RWPE2 (cell line): ENCODE data around the gene ADAMTSL1.
A peak's percentile ranks its signal among the peaks of the same experiment; 100 is the strongest.

ENCODE experiments used
- ATAC-seq: fragments of 200-7000 bp; cut with Tn5 transposase; 3 replicates; pipeline ENCODE4 v1.9.1; 2021; ENCODE audit warnings: low read depth
- DNase-seq: peaks from one replicate; pipeline ENCODE4 v3.0.0-alpha.2; 2020; ENCODE audit warnings: low spot score
- H3K27ac ChIP-seq: fragments of 450-650 bp; 2 replicates; pipeline ENCODE4 v1.5.1; 2017; ENCODE audit warnings: mild to moderate bottlenecking; ENCODE audit not compliant: poor library complexity, severe bottlenecking
- H3K27me3 ChIP-seq: fragments of 250-450 bp; sonication (Bioruptor Pico); 2 replicates; pipeline ENCODE4 v1.5.1; 2021; ENCODE audit warnings: mild to moderate bottlenecking, moderate library complexity; ENCODE audit not compliant: insufficient read depth, poor library complexity, severe bottlenecking
- H3K36me3 ChIP-seq: fragments of 250-450 bp; sonication (Bioruptor Pico); 2 replicates; pipeline ENCODE4 v1.5.1; 2020; ENCODE audit warnings: low read depth, mild to moderate bottlenecking, moderate library complexity
- H3K4me1 ChIP-seq: fragments of 250-450 bp; sonication (Bioruptor Pico); 2 replicates; pipeline ENCODE4 v1.5.1; 2021; ENCODE audit warnings: mild to moderate bottlenecking, moderate library complexity; ENCODE audit not compliant: insufficient read depth, poor library complexity, severe bottlenecking
- H3K4me3 ChIP-seq: fragments of 250-450 bp; sonication (Bioruptor Pico); 2 replicates; pipeline ENCODE4 v1.5.1; 2021; ENCODE audit warnings: mild to moderate bottlenecking, moderate library complexity; ENCODE audit not compliant: severe bottlenecking
- H3K9me3 ChIP-seq: fragments of 250-450 bp; sonication (Bioruptor Pico); 2 replicates; pipeline ENCODE4 v1.5.1; 2021; ENCODE audit warnings: mild to moderate bottlenecking, moderate library complexity; ENCODE audit not compliant: severe bottlenecking
- CTCF ChIP-seq: fragments of 450-650 bp; IDR thresholded peaks from one replicate; pipeline ENCODE4 v1.5.1; 2017; ENCODE audit warnings: mild to moderate bottlenecking, moderate library complexity; ENCODE audit not compliant: poor library complexity, severe bottlenecking

Gene ADAMTSL1

GRCh38 chr9:18626046-18626698, 152.2 kb downstream of the ADAMTSL1 start:
- H3K27me3 ChIP-seq, result no peaks in the 10 kb centered on the region
- no peaks in the 10 kb centered on the region for H3K4me1 ChIP-seq
- no peak overlapping the region for H3K4me3 ChIP-seq
- no peak for DNase-seq
- H3K27ac ChIP-seq, result no peak overlapping the region
- TF ChIP-seq CTCF, result peak; percentile 84
- H3K36me3 ChIP-seq, result no peaks in the 10 kb centered on the region
- peak; percentile 41; the same call in 2 of the 3 replicates for ATAC-seq
- H3K9me3 ChIP-seq, result no peaks in the 10 kb centered on the region

- Histone ChIP-seq H3K4me3 (no peak overlapping the region), H3K27me3 (no peaks in the 10 kb centered on the region), H3K9me3 (no peaks in the 10 kb centered on the region), H3K4me1 (peaks cover 10% of the 10 kb centered on the region), H3K27ac (no peak overlapping the region), H3K36me3 (no peaks in the 10 kb centered on the region)
- DNase-seq (no peak), ATAC-seq (no peak)
- no peak for TF ChIP-seq CTCF
Observed at GRCh38 chr9:18629136-18629535, 155.2 kb downstream of the ADAMTSL1 start.

- Histone ChIP-seq H3K9me3 (no peaks in the 10 kb centered on the region), H3K36me3 (no peaks in the 10 kb centered on the region), H3K27ac (peak overlapping the region; percentile 4)
Observed at GRCh38 chr9:18632632-18633403, 158.9 kb downstream of the ADAMTSL1 start.

GRCh38 chr9:18636781-18637180, 162.8 kb downstream of the ADAMTSL1 start:
- no peak for ATAC-seq
- no peak overlapping the region for H3K4me3 ChIP-seq
- DNase-seq, result no peak
- peaks cover 10% of the 10 kb centered on the region for H3K4me1 ChIP-seq
- no peak for TF ChIP-seq CTCF
- no peaks in the 10 kb centered on the region for H3K36me3 ChIP-seq
- H3K9me3 ChIP-seq, result no peaks in the 10 kb centered on the region
- H3K27me3 ChIP-seq, result no peaks in the 10 kb centered on the region
- H3K27ac ChIP-seq, result no peak overlapping the region

More at GRCh38 chr9:18632632-18633403, 158.9 kb downstream of the ADAMTSL1 start:
- DNase-seq (no peak), ATAC-seq (peak; percentile 100)
- H3K4me3 ChIP-seq, result no peak overlapping the region
- no peak for TF ChIP-seq CTCF
- peaks cover 10% of the 10 kb centered on the region for H3K4me1 ChIP-seq
- H3K27me3 ChIP-seq, result no peaks in the 10 kb centered on the region
